A549 (cell line): ENCODE measurements around the gene SLC35D1.

Experiments used
- EP300 ChIP-seq, 2 experiments: fragments of >200 bp; sonication (Bioruptor Twin); formaldehyde crosslinking; IDR thresholded peaks; 2 replicates in 1 of 2; 3 replicates in 1 of 2; pipeline ENCODE4 v1.6.1; 2016 to 2017
- SMC3 ChIP-seq: fragments of >200 bp; sonication (Bioruptor Twin); formaldehyde crosslinking; IDR thresholded peaks from 3 replicates; pipeline ENCODE4 v1.6.1; 2018; ENCODE audit warnings: inconsistent platforms
- TF ChIP-seq, protein P1 (sequence below): fragments of >200 bp; sonication (Bioruptor Twin); formaldehyde crosslinking; IDR thresholded peaks from 3 replicates; pipeline ENCODE4 v1.5.1; 2016

DNA sequence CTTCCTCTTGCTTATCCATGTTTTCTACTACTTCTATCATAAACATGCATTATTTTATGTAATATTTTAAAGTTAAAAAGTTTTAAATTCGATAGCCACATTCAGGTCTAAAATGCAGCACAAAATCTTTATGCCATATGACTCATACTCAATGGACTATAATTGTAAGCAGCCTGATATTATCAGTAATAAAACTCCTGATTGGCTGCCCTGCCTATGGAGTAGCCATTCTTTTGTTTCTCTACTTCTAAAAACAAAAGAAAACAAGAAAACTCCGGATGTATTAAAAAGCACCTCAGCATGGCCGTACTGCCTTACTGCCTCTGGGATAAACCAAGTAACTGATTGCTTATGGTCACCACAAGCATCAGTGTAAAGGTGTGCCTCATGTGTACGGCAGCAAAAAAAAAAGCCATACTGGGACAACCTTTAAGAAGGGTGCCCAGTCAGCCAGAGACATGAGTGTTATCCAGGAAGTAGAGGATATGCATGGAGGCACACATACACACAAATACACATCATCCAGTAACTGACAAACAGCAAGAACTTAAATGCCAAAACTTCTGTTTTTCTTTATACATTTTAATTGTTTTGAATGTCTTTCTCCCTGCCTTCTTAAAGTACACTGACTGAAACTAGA, 9.2 kb downstream of the SLC35D1 start:
- TF ChIP-seq, protein P1, sequence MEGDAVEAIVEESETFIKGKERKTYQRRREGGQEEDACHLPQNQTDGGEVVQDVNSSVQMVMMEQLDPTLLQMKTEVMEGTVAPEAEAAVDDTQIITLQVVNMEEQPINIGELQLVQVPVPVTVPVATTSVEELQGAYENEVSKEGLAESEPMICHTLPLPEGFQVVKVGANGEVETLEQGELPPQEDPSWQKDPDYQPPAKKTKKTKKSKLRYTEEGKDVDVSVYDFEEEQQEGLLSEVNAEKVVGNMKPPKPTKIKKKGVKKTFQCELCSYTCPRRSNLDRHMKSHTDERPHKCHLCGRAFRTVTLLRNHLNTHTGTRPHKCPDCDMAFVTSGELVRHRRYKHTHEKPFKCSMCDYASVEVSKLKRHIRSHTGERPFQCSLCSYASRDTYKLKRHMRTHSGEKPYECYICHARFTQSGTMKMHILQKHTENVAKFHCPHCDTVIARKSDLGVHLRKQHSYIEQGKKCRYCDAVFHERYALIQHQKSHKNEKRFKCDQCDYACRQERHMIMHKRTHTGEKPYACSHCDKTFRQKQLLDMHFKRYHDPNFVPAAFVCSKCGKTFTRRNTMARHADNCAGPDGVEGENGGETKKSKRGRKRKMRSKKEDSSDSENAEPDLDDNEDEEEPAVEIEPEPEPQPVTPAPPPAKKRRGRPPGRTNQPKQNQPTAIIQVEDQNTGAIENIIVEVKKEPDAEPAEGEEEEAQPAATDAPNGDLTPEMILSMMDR = no peak
- TF ChIP-seq SMC3 = no peak
- no peak for TF ChIP-seq EP300 (IDR thresholded peaks at IDR 0.05)
